HS-5 (cell line): ENCODE data around the gene HOXD10.

ENCODE experiments used
- DNase-seq: peaks from one replicate; pipeline ENCODE4 v3.0.0-alpha.2; 2012; ENCODE audit warnings: low read depth

The HOXD10 gene

GRCh38 chr2:176107731-176108181, 8.8 kb upstream of the HOXD10 start:
- no peak for DNase-seq

DNA sequence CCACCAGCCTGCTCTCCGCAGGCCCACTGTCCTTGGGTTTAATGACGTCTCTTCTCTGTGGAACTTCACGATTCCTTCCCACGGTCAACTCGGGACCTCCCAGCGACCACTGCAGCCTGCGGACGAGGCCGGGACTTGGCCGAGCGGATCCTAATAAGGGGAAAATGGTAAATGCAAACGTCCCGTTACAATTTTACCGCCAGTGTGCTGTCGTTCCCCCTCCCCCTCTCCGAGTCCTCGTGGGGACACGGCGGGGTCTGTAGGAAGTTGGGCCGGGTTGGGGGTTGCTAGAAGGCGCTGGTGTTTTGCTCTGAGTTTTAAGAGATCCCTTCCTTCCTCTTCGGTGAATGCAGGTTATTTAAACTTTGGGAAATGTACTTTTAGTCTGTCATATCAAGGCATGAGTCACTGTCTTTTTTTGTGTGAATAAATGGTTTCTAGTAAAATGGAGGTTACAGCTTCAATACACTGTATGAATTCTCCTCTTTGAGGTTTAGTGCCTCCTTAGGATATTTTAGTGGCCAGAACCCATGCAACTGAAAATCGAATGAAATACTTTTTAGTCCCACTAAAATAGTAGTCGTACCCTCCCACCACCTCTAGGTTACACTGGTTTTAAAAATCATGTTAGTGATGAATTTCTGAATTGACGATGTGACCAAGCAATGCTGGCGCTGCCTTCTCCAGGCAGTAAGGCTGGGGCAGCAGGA, 7.2 kb upstream of the HOXD10 start:
- DNase-seq: no peak

GRCh38 chr2:176109946-176110345, 6.6 kb upstream of the HOXD10 start:
- no peak for DNase-seq

DNA sequence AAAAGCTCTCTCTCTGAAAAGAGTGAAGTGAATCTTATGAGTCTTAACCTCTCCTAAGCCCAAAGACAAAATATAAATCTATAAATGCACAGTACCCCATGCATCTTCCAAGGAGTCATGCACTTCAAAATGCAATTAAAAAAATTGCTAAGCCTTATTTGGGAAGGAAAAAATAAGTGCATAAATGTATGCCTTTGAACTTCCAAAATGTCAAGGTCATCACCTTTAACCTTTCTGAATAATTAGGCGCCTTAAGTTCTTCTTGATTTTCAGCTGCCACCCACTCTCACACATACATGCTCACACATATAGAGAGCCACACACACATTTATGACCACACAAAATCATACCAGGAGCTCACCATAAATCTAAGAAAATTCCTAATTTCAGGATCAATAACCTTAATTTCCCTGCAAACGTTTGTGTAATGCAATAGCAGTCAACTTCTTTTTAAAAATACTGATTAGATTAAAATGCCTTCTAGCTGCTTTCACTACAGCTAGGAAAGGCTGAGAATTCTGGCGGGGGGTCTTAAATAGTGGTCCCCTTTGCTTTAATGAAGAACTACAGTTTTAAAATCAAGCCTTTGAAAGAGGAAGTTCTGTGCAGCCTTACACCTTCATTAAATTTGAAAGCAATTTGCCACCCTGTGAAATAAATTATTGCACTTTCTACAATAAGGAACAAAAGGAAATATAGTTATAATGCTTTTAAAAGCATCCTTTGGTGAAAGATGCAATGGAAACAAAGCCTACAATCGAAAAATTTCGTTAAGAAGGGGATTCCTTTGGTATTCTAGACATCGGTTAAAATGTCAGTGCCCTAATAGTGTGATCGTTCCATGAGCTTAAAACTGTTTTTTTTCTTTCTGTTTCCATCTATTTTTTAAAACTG, 5.9 kb upstream of the HOXD10 start:
- DNase-seq: no peak

DNA sequence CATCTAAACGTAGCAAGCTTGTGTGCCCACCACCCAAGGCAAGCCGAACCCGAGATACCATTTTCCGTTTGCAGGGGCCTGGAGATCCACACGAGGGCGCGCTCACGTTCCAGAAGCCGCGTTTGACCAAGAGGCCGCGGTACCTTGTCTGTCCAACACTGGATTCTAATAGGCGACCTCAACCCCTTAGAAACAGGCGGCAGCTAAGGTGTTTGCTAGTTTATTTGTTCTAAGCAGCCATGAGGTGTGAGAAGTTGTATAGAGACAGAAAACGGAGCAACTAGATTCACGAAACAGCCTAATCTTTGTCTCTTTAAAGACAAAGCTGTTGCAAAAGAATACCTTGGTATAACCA, 5.3 kb upstream of the HOXD10 start:
- no peak for DNase-seq

DNA sequence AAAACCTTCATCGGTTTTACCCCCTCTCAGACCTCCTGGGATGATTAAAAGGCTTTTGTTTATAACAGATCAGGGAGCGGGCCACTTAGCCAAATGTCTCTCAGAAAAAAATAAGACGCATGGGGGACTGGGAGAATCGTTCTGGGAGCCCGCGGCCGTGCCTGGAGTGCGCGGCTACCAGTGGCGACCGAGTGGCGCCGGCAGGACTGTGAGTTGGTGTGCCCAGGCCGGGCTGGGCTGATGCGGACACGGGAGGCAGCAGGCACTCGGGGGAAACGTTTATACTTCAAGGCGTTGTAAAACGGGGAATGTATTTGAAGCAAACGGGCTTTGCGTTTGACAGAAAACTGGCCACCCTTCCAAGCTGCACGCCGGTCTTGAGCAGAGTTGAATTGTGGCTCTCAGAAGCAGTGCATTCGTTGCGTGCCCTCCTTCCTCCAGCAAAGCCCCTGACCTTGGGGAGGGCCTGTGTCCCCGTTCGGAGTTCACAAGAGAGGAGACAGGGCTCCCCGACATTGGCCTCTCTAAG, 4.7 kb upstream of the HOXD10 start:
- DNase-seq: no peak

GRCh38 chr2:176112375-176113302, 3.9 kb upstream of the HOXD10 start:
- DNase-seq: no peak

DNA sequence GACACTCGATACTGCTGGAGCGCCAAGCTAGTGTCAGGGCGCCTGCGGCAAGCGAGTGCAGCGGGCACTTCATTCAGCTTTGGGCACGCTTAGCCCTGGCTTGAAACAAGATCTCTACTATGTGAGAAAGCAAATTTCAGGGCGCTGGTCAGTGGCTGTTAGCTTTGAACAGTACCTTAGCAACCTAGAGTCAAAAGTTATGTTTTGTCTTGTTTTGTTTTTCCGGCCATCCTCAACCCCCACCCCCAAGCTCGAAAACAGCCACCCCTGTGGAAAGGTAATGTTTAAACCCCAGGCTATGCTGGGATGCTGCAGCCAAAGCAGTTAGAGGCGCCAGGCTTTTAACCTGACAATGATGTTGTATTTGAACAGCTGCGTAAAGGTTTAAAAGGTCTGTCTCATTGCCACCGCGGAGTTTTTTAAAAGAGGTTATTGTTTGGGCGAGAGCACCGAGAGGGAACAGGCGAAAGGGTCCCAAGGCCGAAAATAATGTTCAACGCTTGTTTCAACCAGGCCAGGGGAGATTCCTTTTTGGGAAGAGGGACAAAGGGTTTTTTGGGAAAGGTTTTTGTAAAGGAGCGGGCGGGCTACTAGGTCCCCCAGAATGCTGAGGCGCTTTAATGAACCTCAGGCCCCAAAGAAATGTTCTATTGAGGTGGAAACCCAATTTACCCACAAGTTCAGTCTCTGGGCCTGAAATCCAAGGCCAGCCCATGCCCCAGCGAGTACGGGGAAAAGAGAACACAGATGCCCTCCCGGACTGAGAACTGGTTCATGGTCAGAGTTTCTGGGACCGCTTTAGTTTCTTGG, 2.3 kb upstream of the HOXD10 start:
- DNase-seq: no peak

GRCh38 chr2:176114930-176115625, 1.5 kb upstream of the HOXD10 start:
- DNase-seq: no peak

GRCh38 chr2:176117162-176117822, 714 bp downstream of the HOXD10 start:
- no peak for DNase-seq

GRCh38 chr2:176117823-176118371, 1.3 kb downstream of the HOXD10 start:
- no peak for DNase-seq

DNA sequence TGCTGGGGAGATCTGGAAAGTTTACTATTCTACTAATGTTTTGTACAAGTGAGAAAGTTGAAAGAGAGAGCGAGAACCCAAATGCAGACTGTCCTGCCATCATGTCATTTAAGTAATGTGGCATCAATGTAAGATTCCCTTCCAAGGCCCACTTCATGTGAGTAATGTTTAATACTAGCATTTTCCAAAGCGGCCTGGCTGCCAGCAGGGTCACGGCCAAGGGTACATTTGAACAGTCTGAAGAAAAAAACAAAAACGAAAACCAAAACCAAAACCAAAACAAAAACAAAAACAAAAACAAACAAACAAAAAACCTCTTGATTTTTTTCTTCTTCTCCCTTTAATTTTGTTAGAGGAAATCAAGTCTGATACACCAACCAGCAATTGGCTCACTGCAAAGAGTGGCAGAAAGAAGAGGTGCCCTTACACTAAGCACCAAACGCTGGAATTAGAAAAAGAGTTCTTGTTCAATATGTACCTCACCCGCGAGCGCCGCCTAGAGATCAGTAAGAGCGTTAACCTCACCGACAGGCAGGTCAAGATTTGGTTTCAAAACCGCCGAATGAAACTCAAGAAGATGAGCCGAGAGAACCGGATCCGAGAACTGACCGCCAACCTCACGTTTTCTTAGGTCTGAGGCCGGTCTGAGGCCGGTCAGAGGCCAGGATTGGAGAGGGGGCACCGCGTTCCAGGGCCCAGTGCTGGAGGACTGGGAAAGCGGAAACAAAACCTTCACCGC, 2.2 kb downstream of the HOXD10 start:
- DNase-seq: no peak

- DNase-seq: no peak
These were observed 4.0 kb downstream of the HOXD10 start for GRCh38 chr2:176120364-176121189.

DNA sequence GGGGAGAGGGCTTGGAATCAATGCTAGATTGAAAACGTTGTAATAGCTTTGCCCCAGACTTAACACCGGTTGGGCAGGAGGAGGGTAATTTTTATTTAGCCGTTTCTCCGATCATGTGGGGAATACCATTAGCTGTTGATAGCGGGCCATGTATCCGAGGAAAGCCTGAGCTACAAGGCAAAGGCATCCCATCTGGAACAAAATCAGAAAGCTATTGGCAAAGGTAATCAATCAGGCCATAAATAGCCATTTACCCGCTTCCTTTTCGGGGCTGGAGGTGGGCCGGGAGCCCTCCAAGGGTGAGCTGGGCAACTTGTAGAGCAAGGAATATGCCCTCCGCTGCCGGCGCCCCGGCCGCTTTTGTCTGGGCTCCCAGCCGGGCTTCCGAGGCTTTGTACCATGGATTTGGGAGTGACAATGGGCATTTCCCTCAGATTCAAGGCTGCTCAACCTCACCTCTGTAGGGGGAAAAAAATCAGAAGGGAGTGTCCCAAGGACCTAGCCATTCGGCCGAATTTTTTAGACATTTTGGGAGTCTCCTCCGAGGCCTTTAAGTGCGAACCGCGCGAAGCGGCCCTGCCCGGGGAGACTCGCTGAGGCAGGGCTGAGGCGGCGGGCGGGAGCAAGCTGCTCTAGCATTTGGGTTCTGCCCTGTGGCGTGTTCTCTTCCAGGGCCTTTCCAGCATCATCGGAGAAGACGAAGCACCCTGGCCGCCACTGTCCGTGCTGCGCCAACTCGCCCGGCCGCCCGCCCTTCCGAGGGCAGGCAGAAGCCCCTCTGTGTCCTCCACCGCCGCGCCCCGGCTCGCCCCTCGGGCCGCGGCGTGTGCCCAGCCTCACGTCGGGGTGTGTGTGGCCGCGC, 4.8 kb downstream of the HOXD10 start:
- no peak for DNase-seq

DNA sequence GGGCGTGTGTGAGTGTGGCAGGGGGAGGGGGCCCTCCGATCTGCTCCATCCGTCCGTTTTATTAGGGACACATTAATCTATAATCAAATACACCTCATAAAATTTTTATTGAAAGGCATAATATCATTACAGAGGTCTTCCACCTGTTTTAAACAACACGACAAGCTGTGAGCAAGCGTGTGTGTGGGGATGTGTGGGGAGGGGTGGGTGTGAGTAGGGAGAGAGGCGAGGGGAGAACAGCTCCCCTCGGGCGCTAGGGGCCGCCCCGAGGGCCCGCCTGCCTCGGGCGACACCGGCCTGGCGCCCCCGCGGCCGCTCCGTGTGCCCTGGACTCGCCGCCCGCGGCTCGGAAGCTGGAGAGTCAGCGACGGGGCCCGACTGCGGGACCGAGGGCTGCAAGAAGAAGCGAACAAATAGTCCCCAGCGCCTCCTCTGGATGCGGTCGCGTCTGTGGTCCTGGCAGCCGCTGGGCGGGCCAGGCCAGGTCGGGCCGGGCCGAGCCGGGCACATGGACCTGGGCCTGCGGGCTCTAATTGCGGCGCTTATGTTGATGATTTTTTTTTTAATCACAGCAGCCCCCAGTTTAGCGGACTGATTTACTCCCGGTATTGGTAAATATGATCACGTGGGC, 5.6 kb downstream of the HOXD10 start:
- DNase-seq: no peak

DNA sequence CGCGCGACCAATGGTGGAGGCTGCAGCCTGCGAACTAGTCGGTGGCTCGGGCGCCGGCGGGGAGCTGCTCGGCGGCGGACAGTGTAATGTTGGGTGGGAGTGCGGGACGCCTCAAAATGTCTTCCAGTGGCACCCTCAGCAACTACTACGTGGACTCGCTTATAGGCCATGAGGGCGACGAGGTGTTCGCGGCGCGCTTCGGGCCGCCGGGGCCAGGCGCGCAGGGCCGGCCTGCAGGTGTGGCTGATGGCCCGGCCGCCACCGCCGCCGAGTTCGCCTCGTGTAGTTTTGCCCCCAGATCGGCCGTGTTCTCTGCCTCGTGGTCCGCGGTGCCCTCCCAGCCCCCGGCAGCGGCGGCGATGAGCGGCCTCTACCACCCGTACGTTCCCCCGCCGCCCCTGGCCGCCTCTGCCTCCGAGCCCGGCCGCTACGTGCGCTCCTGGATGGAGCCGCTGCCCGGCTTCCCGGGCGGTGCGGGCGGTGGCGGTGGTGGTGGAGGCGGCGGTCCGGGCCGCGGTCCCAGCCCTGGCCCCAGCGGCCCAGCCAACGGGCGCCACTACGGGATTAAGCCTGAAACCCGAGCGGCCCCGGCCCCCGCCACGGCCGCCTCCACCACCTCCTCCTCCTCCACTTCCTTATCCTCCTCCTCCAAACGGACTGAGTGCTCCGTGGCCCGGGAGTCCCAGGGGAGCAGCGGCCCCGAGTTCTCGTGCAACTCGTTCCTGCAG, 6.3 kb downstream of the HOXD10 start, which contains the start of gene HOXD9:
Gene HOXD9 (plus strand): TSS at position 37 of the 728 bp plus-strand sequence. CDS start 50 bp downstream, at position 87.
- DNase-seq: no peak
